Measurements from ENCODE around the gene GNPAT. TPM values are rescaled to one million over a fixed set of nuclear protein-coding genes. Genes with fewer than 3 reads are reported as not detected.

GNPAT gene
- total RNA-seq, 1 experiment from 2014 or later = 52.7 TPM

GRCh38 chr1:231200388-231201031 is 40.5 kb upstream of the GNPAT start:
- peaks cover 48% of the 10 kb centered on the region for H3K27me3 Mint-ChIP-seq (ENCODE audit: unreplicated experiment)
- H3K4me1 Mint-ChIP-seq (ENCODE audit: low read depth, unreplicated experiment) = peaks cover 7% of the 10 kb centered on the region
- H3K36me3 Mint-ChIP-seq (ENCODE audit: insufficient read depth, unreplicated experiment) = no peaks in the 10 kb centered on the region
- CTCF ChIA-PET = no interaction called here
- peaks cover 2% of the 10 kb centered on the region for H3K9me3 Mint-ChIP-seq (ENCODE audit: low read depth, unreplicated experiment)
- no peak overlapping the region for H3K4me3 Mint-ChIP-seq (ENCODE audit: low read depth, unreplicated experiment)
- DNase-seq = no peak
- intact Hi-C loops (cut with micrococcal nuclease; ENCODE audit: unreplicated experiment) = no loop called here
- no TSS peak for BruUV-seq (replicated peaks)
- TF ChIP-seq, protein P1, sequence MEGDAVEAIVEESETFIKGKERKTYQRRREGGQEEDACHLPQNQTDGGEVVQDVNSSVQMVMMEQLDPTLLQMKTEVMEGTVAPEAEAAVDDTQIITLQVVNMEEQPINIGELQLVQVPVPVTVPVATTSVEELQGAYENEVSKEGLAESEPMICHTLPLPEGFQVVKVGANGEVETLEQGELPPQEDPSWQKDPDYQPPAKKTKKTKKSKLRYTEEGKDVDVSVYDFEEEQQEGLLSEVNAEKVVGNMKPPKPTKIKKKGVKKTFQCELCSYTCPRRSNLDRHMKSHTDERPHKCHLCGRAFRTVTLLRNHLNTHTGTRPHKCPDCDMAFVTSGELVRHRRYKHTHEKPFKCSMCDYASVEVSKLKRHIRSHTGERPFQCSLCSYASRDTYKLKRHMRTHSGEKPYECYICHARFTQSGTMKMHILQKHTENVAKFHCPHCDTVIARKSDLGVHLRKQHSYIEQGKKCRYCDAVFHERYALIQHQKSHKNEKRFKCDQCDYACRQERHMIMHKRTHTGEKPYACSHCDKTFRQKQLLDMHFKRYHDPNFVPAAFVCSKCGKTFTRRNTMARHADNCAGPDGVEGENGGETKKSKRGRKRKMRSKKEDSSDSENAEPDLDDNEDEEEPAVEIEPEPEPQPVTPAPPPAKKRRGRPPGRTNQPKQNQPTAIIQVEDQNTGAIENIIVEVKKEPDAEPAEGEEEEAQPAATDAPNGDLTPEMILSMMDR (IDR thresholded peaks at IDR 0.05; ENCODE audit: unreplicated experiment) = no peak
- no peak overlapping the region for H3K27ac Mint-ChIP-seq (ENCODE audit: unreplicated experiment)

DNA sequence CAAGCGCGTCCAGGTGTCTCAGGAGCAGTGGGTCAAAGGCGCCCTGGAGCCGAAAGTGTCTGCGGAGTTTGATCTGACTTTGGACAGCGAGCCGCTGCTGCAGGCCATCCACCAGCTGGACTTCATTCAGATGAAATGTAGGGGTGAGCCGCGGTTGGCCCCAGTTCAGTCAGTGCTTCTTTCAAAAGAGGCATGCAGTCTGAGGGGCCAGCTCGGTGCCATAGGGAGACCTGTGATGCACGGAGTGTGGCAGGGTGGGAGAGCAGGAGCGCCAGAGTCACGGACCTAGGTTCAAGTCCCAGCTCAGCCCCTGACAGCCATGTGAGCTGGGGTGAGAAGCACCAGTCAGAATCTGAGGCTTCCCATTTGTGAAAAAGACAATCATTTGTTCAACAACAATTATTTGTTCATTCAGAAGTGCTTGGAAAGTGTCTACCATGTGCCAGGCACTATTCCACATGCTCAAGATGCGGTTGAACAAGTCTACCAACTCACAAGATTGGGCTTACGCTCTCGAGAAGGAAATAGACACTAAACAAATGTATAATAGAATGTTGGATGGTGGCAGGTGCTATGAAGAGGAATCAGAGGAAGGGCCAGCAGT is 39.5 kb upstream of the GNPAT start:
- DNase-seq = no peak
- TF ChIP-seq, protein P1 (IDR thresholded peaks at IDR 0.05; ENCODE audit: unreplicated experiment) = no peak
- H3K27me3 Mint-ChIP-seq (ENCODE audit: unreplicated experiment) = peaks cover 48% of the 10 kb centered on the region
- no peaks in the 10 kb centered on the region for H3K4me1 Mint-ChIP-seq (ENCODE audit: low read depth, unreplicated experiment)
- no TSS peak for BruUV-seq (replicated peaks)
- H3K4me3 Mint-ChIP-seq (ENCODE audit: low read depth, unreplicated experiment) = no peak overlapping the region
- no peaks in the 10 kb centered on the region for H3K36me3 Mint-ChIP-seq (ENCODE audit: insufficient read depth, unreplicated experiment)
- CTCF ChIA-PET = no interaction called here
- no peak overlapping the region for H3K27ac Mint-ChIP-seq (ENCODE audit: unreplicated experiment)
- intact Hi-C loops (cut with micrococcal nuclease; ENCODE audit: unreplicated experiment) = no loop called here
- peaks cover 2% of the 10 kb centered on the region for H3K9me3 Mint-ChIP-seq (ENCODE audit: low read depth, unreplicated experiment)

- Mint-ChIP-seq H3K4me3 (ENCODE audit: low read depth, unreplicated experiment) (no peak overlapping the region), H3K4me1 (ENCODE audit: low read depth, unreplicated experiment) (no peaks in the 10 kb centered on the region), H3K27me3 (ENCODE audit: unreplicated experiment) (peaks cover 48% of the 10 kb centered on the region), H3K27ac (ENCODE audit: unreplicated experiment) (no peak overlapping the region), H3K36me3 (ENCODE audit: insufficient read depth, unreplicated experiment) (no peaks in the 10 kb centered on the region), H3K9me3 (ENCODE audit: low read depth, unreplicated experiment) (peaks cover 2% of the 10 kb centered on the region)
- intact Hi-C loops (cut with micrococcal nuclease; ENCODE audit: unreplicated experiment) = no loop called here
- DNase-seq = no peak
- TF ChIP-seq, protein P1 (IDR thresholded peaks at IDR 0.05; ENCODE audit: unreplicated experiment) = no peak
- CTCF ChIA-PET = interaction anchor here (0.7 kb wide), 1 partner anchor 337 kb away, joined by 3 read pairs; no protein-coding TSS in a partner anchor
- no TSS peak for BruUV-seq (replicated peaks)
Observed at GRCh38 chr1:231201979-231202633, 38.9 kb upstream of the GNPAT start.

GRCh38 chr1:231203259-231204057 is 37.6 kb upstream of the GNPAT start:
- CTCF ChIA-PET = interaction anchor here (0.7 kb wide), 1 partner anchor 339 kb away, joined by 3 read pairs; no protein-coding TSS in a partner anchor
- Mint-ChIP-seq H3K4me3 (ENCODE audit: low read depth, unreplicated experiment) (no peak overlapping the region), H3K9me3 (ENCODE audit: low read depth, unreplicated experiment) (peaks cover 2% of the 10 kb centered on the region), H3K36me3 (ENCODE audit: insufficient read depth, unreplicated experiment) (no peaks in the 10 kb centered on the region), H3K27ac (ENCODE audit: unreplicated experiment) (no peak overlapping the region), H3K27me3 (ENCODE audit: unreplicated experiment) (peaks cover 48% of the 10 kb centered on the region), H3K4me1 (ENCODE audit: low read depth, unreplicated experiment) (no peaks in the 10 kb centered on the region)
- no peak for DNase-seq
- intact Hi-C loops (cut with micrococcal nuclease; ENCODE audit: unreplicated experiment) = no loop called here
- TF ChIP-seq, protein P1 (IDR thresholded peaks at IDR 0.05; ENCODE audit: unreplicated experiment) = no peak
- no TSS peak for BruUV-seq (replicated peaks)
